KOPT-K1 (cell line): Measurements from ENCODE around the gene NME3.

ENCODE experiments used
- H3K27ac ChIP-seq: fragments of 200-600 bp; sonication (generic); 2 replicates; pipeline ENCODE4 v1.5.1; 2016; ENCODE audit warnings: antibody characterized with exemption, mild to moderate bottlenecking, low read depth, low read length; ENCODE audit not compliant: poor library complexity, severe bottlenecking
- H3K36me3 ChIP-seq: fragments of 200-600 bp; sonication (generic); 2 replicates; pipeline ENCODE4 v1.5.1; 2017; ENCODE audit warnings: antibody characterized with exemption, mild to moderate bottlenecking, low read length, moderate library complexity; ENCODE audit not compliant: insufficient read depth
- H3K9me3 ChIP-seq: fragments of 200-600 bp; sonication (generic); 2 replicates; pipeline ENCODE4 v1.5.1; 2017; ENCODE audit warnings: antibody characterized with exemption, low read length, mild to moderate bottlenecking; ENCODE audit not compliant: insufficient read depth, poor library complexity, severe bottlenecking

NME3 gene

DNA sequence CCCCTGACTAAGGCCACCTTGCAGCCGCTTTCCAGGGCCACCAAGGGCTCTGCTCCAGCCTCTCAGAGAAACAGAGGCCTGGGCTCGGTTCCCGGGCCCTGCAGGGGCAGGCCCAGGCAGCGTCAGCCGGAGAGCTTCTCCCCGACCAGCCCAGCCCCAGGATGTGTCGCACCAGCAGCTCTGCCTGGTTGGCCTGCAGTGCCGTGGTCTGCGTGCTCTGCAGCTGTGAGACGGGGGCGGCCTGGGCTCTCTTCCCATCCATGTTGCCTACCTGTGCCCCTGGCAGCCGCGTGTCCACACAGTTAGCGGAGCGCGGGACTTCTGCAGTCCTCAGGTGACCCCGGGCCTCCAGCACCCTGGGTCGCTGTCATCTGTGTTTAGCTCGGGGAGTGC is 17.4 kb upstream of the NME3 start:
- Histone ChIP-seq H3K36me3 (peaks cover 80% of the 10 kb centered on the region), H3K9me3 (no peaks in the 10 kb centered on the region), H3K27ac (no peak overlapping the region)

DNA sequence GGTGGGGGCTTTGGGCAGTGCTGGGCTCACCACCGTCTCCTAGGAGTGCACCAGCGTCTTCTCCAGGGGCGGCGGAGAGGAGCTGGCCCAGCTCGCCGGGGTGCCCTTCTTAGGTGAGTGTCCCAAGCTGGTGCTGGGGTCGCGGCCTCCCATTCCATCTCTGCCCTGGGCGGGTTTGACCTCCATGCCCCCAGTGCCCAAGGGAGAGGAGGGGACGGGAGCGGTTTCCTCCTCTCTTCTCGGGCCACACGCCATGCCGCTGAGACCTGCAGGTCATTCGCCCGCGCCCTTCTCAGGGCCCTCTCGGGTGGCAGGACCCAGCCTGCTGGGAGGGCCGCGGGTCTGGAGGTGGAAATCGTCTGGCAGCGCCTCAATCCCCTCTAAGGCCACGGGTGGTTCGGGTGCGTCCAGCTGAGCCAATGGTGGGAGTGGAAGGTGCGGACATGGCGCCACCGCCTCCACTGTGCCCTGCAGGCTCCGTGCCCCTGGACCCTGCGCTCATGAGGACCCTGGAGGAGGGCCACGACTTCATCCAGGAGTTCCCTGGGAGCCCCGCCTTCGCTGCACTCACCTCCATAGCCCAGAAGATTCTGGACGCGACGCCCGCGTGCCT is 16.9 kb upstream of the NME3 start:
- no peak overlapping the region for H3K27ac ChIP-seq
- peaks cover 80% of the 10 kb centered on the region for H3K36me3 ChIP-seq
- H3K9me3 ChIP-seq: no peaks in the 10 kb centered on the region

DNA sequence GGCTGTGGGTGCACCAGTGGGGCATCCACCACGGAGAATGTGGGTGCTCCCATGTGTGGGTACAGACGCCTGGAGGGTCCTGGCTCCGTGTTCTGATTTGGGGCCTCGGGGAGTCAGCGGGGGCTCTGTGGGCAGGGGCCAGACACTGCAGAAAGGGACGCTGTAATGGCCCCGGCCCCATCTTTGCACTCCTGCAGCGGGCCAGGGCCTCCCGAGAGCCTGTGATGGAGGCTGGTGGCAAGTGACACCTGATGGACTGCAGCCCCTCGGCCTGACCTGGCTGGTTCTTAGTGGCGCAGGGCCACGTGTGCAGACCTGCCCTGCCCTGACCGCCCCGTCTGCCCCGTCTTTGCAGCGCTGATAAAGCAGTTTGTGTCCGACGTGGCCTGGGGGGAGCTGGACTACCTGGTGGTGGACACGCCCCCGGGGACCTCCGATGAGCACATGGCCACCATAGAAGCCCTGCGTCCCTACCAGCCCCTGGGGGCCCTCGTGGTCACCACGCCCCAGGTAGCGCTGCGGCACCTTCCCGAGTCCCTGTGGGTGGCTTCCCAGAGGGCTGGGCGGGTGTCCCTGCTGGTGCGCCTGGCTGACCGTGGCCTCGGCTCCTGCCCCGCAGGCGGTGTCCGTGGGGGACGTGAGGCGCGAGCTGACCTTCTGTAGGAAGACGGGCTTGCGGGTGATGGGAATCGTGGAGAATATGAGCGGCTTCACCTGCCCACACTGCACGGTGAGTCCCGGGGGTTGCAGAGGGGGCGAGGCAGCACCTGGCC is 16.2 kb upstream of the NME3 start:
- Histone ChIP-seq H3K27ac (no peak overlapping the region), H3K36me3 (peaks cover 76% of the 10 kb centered on the region), H3K9me3 (no peaks in the 10 kb centered on the region)

DNA sequence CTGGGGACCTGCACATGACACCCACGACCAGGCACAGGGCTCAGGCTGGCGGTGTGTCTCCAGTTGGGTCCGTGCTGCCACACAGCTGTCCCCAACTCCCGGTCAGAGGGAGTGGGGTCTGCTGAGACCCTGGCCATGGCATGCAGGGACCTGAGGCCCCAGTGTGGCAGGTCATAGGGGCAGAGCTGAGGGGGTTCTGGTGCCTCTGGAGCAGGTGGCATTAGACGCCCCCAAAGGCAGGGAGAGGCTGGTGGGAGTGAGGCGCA is 15.6 kb upstream of the NME3 start:
- H3K36me3 ChIP-seq: peaks cover 70% of the 10 kb centered on the region
- H3K9me3 ChIP-seq: no peaks in the 10 kb centered on the region
- no peak overlapping the region for H3K27ac ChIP-seq

DNA sequence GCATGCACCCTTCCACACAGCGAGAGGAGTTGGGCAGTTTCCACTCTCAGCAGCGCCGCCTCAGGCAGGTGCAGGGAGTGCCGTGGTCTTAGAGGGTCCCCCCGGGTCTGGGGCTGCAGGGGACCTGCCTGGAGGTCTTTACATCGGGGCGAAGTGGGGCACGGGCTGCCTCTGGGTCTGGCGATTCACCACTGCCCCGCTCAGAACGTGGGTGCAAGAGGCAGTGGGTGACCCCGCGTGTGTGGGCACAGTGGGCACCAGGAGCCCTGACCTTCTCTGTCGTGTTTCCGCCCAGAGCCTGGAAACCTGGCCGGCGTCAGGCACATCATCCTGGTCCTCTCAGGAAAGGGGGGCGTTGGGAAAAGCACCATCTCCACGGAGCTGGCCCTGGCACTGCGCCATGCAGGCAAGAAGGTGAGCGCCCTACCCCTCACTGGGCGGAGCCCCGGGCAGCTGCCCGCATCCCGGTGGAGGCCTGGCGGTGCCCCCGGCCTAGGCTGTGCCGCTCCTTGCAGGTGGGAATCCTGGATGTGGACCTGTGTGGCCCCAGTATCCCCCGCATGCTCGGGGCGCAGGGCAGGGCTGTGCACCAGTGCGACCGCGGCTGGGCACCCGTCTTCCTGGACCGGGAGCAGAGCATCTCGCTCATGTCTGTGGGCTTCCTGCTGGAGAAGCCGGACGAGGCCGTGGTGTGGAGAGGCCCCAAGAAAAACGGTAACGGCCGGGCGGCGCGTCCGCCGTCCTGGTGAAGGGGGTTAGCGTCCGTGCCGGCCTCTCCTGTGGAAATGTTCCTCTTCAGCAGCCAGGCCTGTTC is 15.1 kb upstream of the NME3 start:
- Histone ChIP-seq H3K27ac (no peak overlapping the region), H3K36me3 (peaks cover 66% of the 10 kb centered on the region), H3K9me3 (no peaks in the 10 kb centered on the region)

DNA sequence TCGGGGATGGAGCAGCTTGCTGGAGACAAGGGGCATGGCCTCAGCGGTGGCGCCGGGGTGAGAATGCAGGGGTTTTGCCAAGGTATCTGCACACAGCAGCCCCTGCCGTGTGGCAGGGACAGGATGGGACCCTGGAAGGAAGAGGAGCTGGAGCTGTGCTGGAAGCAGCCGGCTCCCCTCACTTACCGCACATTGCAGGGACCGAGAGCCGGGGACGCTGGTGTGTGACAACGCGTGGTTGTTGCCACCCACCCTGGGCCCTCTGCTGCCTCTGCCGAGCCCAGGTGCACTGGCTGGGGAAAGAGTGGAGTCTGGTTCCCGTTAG is 14.5 kb upstream of the NME3 start:
- H3K36me3 ChIP-seq: peaks cover 61% of the 10 kb centered on the region
- H3K9me3 ChIP-seq: no peaks in the 10 kb centered on the region
- H3K27ac ChIP-seq: no peak overlapping the region

DNA sequence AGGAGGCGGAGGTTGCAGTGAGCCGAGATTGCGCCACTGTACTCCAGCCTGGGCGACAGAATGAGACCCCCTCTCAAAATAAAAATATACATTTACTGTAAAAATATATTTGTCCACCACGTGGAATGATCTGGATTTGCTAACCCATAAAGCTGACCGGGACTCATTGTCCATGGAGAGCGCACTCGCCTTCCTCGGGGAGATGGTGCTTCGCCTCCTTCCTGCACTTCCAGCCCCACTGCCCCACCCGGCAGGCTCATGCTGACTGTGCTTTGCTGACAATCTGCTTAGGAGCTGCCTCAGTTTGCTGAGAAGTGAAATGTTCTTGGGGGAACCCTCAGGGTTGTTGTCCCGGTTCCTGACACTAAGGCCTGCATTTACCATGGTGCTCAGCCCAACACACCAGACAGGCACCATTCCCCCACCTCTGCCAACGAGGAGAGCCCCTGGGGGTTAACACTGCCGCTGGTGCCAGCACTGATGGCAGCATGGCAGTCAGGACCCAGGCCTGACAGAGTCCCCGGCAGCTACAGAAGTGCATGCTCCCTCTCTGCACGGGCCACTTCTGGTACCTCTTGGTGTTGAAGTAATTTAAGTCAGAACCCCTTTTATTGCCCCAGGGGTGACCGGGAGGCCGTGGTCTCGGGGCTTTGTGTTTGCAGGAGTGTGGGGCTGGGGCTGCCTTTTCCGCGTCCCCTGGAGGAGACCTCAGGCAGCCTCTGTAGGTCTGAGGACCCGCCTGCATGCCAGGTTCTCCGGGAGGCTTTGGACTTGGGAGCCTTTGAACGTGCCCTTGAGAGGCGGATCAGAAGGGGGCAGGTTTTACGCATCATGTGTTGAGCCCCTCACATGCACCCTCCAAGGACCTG is 13.9 kb upstream of the NME3 start:
- Histone ChIP-seq H3K36me3 (peaks cover 58% of the 10 kb centered on the region), H3K9me3 (no peaks in the 10 kb centered on the region), H3K27ac (no peak overlapping the region)

DNA sequence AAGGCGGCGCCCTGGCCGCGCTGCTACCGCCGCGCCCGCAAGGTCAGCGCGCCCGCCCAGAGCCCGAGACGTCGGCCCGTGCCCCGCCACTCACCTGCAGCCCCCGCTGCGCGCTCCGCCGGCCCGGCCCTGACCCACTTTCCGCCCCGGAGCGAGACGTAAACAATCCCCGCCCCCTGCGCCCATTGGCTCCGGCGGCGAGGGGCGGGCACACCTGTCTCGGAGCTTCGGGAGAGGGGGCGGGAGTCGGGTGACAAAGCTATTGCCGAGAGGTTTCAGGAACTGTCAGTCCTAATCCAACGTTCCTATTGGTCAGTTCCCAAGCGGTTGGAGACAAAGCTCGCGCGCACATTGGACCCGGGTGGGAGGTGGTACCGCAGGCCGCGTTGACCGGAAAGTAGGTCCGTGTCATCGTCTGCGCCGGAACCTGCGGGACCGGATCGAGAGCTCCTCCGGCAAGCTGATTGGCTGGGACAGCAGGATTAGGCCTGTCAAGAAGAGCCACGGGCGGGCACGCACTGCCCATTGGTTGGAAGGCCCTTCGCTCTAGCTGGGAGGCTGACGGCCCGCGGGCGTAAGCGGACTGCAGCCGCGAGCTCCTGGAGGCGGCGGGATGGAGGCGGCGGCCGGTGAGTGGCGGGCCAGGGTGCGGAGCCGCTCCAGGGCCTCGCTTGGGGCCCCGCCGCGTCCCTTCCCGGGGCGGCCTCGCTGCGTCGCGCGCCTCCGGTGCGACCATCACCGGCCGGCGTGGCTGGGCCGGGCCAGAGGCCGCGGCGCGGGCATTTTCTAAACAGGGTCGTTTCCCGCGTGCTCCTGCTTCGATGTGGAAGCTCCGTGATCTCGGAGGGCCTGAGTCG is 11.3 kb upstream of the NME3 start, which contains the start of the genes NUBP2 and SPSB3:
Gene NUBP2, plus strand, starts transcription at position 553 of the 857 bp plus-strand sequence. Its CDS starts 61 bp downstream, at position 614.
Gene SPSB3, minus strand, starts transcription at position 164 of the 857 bp plus-strand sequence. CDS start 1,088 bp downstream, outside the sequence.
- Histone ChIP-seq H3K36me3 (peaks cover 48% of the 10 kb centered on the region), H3K27ac (peak within 1 kb of the TSS; percentile 64)

DNA sequence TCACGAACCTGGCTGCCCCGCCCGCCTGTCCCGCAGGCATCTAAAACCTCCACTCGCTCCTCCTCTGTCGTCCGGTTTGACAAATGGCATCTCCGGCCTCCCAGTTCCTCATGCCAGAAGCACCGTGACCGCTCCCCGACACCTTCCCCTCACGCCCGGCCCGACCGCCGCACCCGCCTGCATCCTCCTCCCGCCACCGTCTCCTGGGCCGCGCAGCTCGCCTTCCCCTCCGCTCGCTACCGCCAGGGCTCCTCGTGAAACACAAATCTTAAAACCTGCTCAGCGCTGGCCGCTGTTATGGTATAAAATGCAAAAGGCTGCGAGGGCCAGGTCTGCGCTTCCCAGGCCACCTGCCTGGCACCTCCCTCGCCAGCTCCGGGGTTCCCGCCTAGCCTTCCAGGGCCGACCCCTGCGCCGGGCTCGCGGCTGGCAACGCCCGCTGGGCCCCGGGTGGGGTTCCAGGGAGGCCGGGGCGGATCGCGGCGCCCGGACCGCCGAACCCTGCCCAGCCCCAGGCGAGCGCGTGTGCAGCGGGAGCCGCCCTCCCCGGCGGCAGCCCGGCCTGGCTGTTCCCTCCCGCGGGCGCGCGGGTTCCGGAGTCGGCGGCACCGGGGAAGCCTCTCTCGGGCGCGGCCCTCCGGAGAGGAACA is 10.5 kb upstream of the NME3 start:
- Histone ChIP-seq H3K36me3 (peaks cover 48% of the 10 kb centered on the region), H3K27ac (peak overlapping the region; percentile 64), H3K9me3 (no peaks in the 10 kb centered on the region)

More for the DNA sequence above, 11.3 kb upstream of the NME3 start, which contains the start of the genes NUBP2 and SPSB3:
- H3K9me3 ChIP-seq: no peaks in the 10 kb centered on the region

DNA sequence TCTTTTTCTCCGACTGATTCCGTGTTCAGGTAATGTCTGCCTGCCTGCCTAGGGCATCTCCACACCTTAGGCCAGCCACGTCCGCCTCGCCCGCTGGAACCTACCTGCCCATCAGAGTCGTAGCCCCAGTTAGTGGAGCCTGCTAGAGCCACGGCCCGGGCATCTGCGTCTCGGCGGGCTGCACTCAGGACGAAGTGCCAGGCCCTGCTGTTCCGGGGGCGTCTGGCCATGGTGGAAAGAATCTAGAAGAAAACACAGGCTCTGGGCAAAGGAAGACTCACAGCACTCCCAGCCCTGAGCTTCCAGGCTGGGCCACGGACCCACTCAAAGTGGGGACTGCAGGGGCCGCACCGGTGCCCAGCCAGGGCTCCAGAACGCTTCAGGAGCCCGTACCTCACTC is 9.9 kb upstream of the NME3 start:
- Histone ChIP-seq H3K27ac (no peak overlapping the region), H3K9me3 (no peaks in the 10 kb centered on the region), H3K36me3 (peaks cover 48% of the 10 kb centered on the region)

DNA sequence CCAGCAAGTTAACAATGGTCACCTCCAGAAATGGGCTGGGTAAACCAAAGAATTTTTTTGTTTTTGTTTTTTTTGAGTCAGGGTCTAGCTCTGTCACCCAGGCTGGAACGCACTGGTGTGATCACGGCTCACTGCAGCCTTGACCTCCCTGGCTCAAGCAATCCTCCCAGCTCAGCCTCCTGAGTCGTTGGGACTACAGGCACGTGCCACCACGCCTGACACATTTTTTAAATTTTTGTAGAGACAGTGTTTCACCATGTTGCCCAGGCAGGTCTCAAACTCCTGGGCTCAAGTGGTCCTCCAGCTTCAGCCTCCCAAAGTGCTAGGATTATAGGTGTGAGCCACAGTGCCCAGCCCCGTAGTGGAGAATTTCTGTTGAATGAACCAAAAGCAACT is 9.3 kb upstream of the NME3 start:
- Histone ChIP-seq H3K36me3 (peaks cover 48% of the 10 kb centered on the region), H3K27ac (no peak overlapping the region), H3K9me3 (no peaks in the 10 kb centered on the region)

DNA sequence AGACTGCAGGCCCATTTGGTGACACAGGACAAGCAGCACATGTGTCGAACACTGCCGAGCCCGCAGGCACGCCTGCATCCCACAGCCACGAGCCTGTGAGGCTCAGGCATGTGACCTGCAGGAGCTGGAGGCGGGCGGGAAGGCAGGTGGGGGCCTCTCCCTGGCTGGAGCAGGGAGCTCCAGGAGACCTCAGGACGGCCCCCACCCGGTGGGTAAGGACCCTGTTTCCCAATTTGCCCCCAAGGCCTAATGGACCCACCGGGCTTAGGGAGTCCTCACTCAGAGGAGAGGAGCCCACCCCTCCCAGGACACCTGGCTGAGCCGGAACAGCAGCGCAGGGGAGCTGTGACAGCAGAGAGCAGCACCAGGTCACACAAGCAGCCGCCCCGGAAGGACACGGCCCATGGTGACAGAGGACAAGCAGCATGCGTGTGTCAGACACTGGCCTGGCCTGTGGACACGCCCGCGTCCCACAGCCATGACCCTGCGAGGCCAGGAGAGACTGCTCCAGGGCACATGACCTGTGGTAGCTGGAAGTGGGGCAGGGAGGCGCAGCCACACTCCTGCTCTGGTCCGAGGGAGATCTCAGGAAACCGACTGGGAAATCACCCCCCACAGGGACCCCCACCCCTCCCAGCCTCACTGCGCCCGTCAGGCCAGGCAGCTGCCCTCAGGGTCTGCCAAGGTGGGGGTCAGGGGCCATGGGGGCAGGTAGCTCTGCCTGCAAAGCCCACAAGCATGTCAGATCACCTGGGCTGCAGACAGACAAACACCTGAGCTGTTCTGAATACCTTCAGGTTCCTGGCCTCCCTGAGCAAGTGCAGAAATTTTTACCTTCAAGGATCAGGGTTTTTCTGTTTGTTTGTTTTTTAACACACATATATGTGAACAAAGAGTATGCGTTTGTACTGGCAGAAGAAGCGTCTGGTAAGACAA is 8.7 kb upstream of the NME3 start:
- Histone ChIP-seq H3K36me3 (peaks cover 47% of the 10 kb centered on the region; the same call in 1 of the 2 replicates), H3K9me3 (no peaks in the 10 kb centered on the region), H3K27ac (no peak overlapping the region)

DNA sequence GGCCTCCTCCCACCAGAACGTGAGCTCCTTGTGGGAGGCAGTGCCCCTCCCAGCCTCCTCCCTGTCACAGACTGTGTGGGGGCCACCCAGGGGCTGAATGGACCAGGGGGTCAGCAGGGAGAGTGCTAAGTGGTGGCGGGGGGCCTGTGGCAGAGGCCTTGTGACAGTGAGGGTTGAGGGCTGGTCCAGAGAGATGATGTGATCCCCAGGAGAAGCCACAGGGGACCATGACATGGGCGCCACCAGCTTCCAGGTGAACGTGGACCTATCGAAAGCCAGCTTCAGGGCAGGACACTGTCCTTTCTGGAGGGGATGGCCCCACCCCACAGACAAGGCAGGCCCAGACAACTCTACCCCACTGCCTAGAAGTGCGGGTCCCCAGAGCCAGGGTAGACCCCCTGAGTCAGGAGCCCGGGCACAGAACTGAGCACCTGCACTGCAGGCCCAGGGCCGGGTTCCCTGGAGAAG is 7.9 kb upstream of the NME3 start:
- H3K27ac ChIP-seq: no peak overlapping the region
- H3K36me3 ChIP-seq: peaks cover 43% of the 10 kb centered on the region; the same call in 1 of the 2 replicates
- no peaks in the 10 kb centered on the region for H3K9me3 ChIP-seq
